Activated naive CD8-positive, alpha-beta T cell treated with anti-CD3 and anti-CD28 coated beads, Interleukin-2, amount 50 U/mL, for 24 hours (primary cell): ENCODE measurements around the gene SPRR1A.

Source experiments
- ATAC-seq: fragments of 150-1000 bp; cut with Tn5 transposase; one replicate; pipeline ENCODE4 v1.10.0; 2021
- DNase-seq: peaks from one replicate; pipeline ENCODE4 v3.0.0; 2021
- H3K27ac Mint-ChIP-seq: one replicate; pipeline ENCODE4 v1.8.0; 2021; ENCODE audit warnings: mild to moderate bottlenecking, mixed read lengths
- H3K27me3 Mint-ChIP-seq: one replicate; pipeline ENCODE4 v1.8.0; 2021; ENCODE audit warnings: mixed read lengths
- H3K36me3 Mint-ChIP-seq: one replicate; pipeline ENCODE4 v1.8.0; 2021; ENCODE audit warnings: low read depth, mixed read lengths
- H3K4me1 Mint-ChIP-seq: one replicate; pipeline ENCODE4 v1.8.0; 2021; ENCODE audit warnings: mixed read lengths
- H3K4me3 Mint-ChIP-seq: one replicate; pipeline ENCODE4 v1.8.0; 2021; ENCODE audit warnings: mild to moderate bottlenecking, moderate library complexity, mixed read lengths
- H3K9me3 Mint-ChIP-seq: one replicate; pipeline ENCODE4 v1.8.0; 2021; ENCODE audit warnings: mixed read lengths

The SPRR1A gene

GRCh38 chr1:152962876-152963415 lies 20.9 kb upstream of the SPRR1A start:
- DNase-seq (no peak), ATAC-seq (no peak)
- Mint-ChIP-seq H3K9me3 (no peaks in the 10 kb centered on the region), H3K27me3 (peaks cover 6% of the 10 kb centered on the region), H3K4me1 (no peaks in the 10 kb centered on the region), H3K27ac (no peak overlapping the region), H3K4me3 (no peak overlapping the region), H3K36me3 (no peaks in the 10 kb centered on the region)

GRCh38 chr1:152964536-152964935 lies 19.3 kb upstream of the SPRR1A start:
- no peak for ATAC-seq
- H3K27ac Mint-ChIP-seq = no peak overlapping the region
- peaks cover 6% of the 10 kb centered on the region for H3K27me3 Mint-ChIP-seq
- no peaks in the 10 kb centered on the region for H3K9me3 Mint-ChIP-seq
- no peak for DNase-seq
- no peak overlapping the region for H3K4me3 Mint-ChIP-seq
- H3K36me3 Mint-ChIP-seq = no peaks in the 10 kb centered on the region
- H3K4me1 Mint-ChIP-seq = no peaks in the 10 kb centered on the region

GRCh38 chr1:152965853-152966252 lies 18.0 kb upstream of the SPRR1A start:
- Mint-ChIP-seq H3K9me3 (no peaks in the 10 kb centered on the region), H3K27me3 (peaks cover 6% of the 10 kb centered on the region), H3K4me3 (no peak overlapping the region), H3K4me1 (no peaks in the 10 kb centered on the region), H3K36me3 (no peaks in the 10 kb centered on the region), H3K27ac (no peak overlapping the region)
- ATAC-seq (no peak), DNase-seq (no peak)

- H3K9me3 Mint-ChIP-seq = no peaks in the 10 kb centered on the region
Observed at GRCh38 chr1:152967201-152967600, 16.7 kb upstream of the SPRR1A start.

GRCh38 chr1:152968248-152968647 lies 15.6 kb upstream of the SPRR1A start:
- no peak for ATAC-seq
- H3K36me3 Mint-ChIP-seq = no peaks in the 10 kb centered on the region
- no peak overlapping the region for H3K4me3 Mint-ChIP-seq
- no peak overlapping the region for H3K27ac Mint-ChIP-seq
- peaks cover 6% of the 10 kb centered on the region for H3K27me3 Mint-ChIP-seq
- no peaks in the 10 kb centered on the region for H3K4me1 Mint-ChIP-seq
- no peaks in the 10 kb centered on the region for H3K9me3 Mint-ChIP-seq
- DNase-seq = no peak

More at GRCh38 chr1:152967201-152967600, 16.7 kb upstream of the SPRR1A start:
- H3K36me3 Mint-ChIP-seq = no peaks in the 10 kb centered on the region
- no peaks in the 10 kb centered on the region for H3K4me1 Mint-ChIP-seq
- ATAC-seq (no peak), DNase-seq (no peak)
- no peak overlapping the region for H3K27ac Mint-ChIP-seq
- H3K27me3 Mint-ChIP-seq = peaks cover 6% of the 10 kb centered on the region
- no peak overlapping the region for H3K4me3 Mint-ChIP-seq

- no peaks in the 10 kb centered on the region for H3K4me1 Mint-ChIP-seq
- DNase-seq = no peak
- no peak overlapping the region for H3K4me3 Mint-ChIP-seq
- H3K9me3 Mint-ChIP-seq = no peaks in the 10 kb centered on the region
- no peak overlapping the region for H3K27ac Mint-ChIP-seq
- peaks cover 6% of the 10 kb centered on the region for H3K27me3 Mint-ChIP-seq
- no peaks in the 10 kb centered on the region for H3K36me3 Mint-ChIP-seq
- no peak for ATAC-seq
Observed at GRCh38 chr1:152969036-152969435, 14.8 kb upstream of the SPRR1A start.

- no peak for DNase-seq
- Mint-ChIP-seq H3K4me3 (no peak within 1 kb of the TSS), H3K36me3 (no peaks in the 10 kb centered on the region), H3K27ac (no peak within 1 kb of the TSS), H3K4me1 (no peaks in the 10 kb centered on the region), H3K9me3 (no peaks in the 10 kb centered on the region), H3K27me3 (peaks cover 13% of the 10 kb centered on the region)
- no peak for ATAC-seq
Observed at GRCh38 chr1:152970495-152970894, 13.4 kb upstream of the SPRR1A start, which contains the start of gene SPRR4. Gene SPRR4, plus strand, starts transcription at chr1:152970648. Its CDS starts 1,243 bp downstream, at chr1:152971891.

- no peaks in the 10 kb centered on the region for H3K9me3 Mint-ChIP-seq
- no peak for DNase-seq
- H3K27me3 Mint-ChIP-seq = peaks cover 12% of the 10 kb centered on the region
- no peaks in the 10 kb centered on the region for H3K4me1 Mint-ChIP-seq
- H3K36me3 Mint-ChIP-seq = no peaks in the 10 kb centered on the region
- H3K4me3 Mint-ChIP-seq = no peak overlapping the region
- H3K27ac Mint-ChIP-seq = no peak overlapping the region
- no peak for ATAC-seq
Observed at GRCh38 chr1:152972196-152972886, 11.5 kb upstream of the SPRR1A start.

GRCh38 chr1:152976688-152977087 lies 7.2 kb upstream of the SPRR1A start:
- H3K9me3 Mint-ChIP-seq = no peaks in the 10 kb centered on the region
- H3K36me3 Mint-ChIP-seq = no peaks in the 10 kb centered on the region
- ATAC-seq (no peak), DNase-seq (no peak)
- H3K27me3 Mint-ChIP-seq = peaks cover 23% of the 10 kb centered on the region
- H3K27ac Mint-ChIP-seq = no peak overlapping the region
- H3K4me1 Mint-ChIP-seq = no peaks in the 10 kb centered on the region
- H3K4me3 Mint-ChIP-seq = no peak overlapping the region

GRCh38 chr1:152977614-152978013 lies 6.3 kb upstream of the SPRR1A start:
- Mint-ChIP-seq H3K9me3 (no peaks in the 10 kb centered on the region), H3K27ac (no peak overlapping the region), H3K27me3 (peaks cover 23% of the 10 kb centered on the region), H3K36me3 (no peaks in the 10 kb centered on the region), H3K4me3 (no peak overlapping the region), H3K4me1 (no peaks in the 10 kb centered on the region)
- DNase-seq (no peak), ATAC-seq (no peak)

GRCh38 chr1:152980676-152981075 lies 3.2 kb upstream of the SPRR1A start:
- DNase-seq (no peak), ATAC-seq (no peak)
- Mint-ChIP-seq H3K9me3 (no peaks in the 10 kb centered on the region), H3K4me3 (no peak overlapping the region), H3K36me3 (no peaks in the 10 kb centered on the region), H3K27ac (no peak overlapping the region), H3K27me3 (peaks cover 19% of the 10 kb centered on the region), H3K4me1 (no peaks in the 10 kb centered on the region)

GRCh38 chr1:152981146-152981871 lies 2.6 kb upstream of the SPRR1A start:
- peaks cover 20% of the 10 kb centered on the region for H3K27me3 Mint-ChIP-seq
- H3K36me3 Mint-ChIP-seq = no peaks in the 10 kb centered on the region
- ATAC-seq = no peak
- no peak for DNase-seq
- no peaks in the 10 kb centered on the region for H3K9me3 Mint-ChIP-seq
- no peak overlapping the region for H3K4me3 Mint-ChIP-seq
- no peaks in the 10 kb centered on the region for H3K4me1 Mint-ChIP-seq
- H3K27ac Mint-ChIP-seq = no peak overlapping the region

- Mint-ChIP-seq H3K9me3 (no peaks in the 10 kb centered on the region), H3K4me1 (no peaks in the 10 kb centered on the region), H3K27me3 (peaks cover 19% of the 10 kb centered on the region), H3K36me3 (no peaks in the 10 kb centered on the region), H3K27ac (no peak overlapping the region), H3K4me3 (no peak overlapping the region)
- no peak for DNase-seq
- no peak for ATAC-seq
Observed at GRCh38 chr1:152982076-152982475, 1.8 kb upstream of the SPRR1A start.

GRCh38 chr1:152983234-152983633 lies 647 bp upstream of the SPRR1A start:
- ATAC-seq = no peak
- no peak overlapping the region for H3K4me3 Mint-ChIP-seq
- no peak overlapping the region for H3K27ac Mint-ChIP-seq
- H3K36me3 Mint-ChIP-seq = no peaks in the 10 kb centered on the region
- H3K4me1 Mint-ChIP-seq = no peaks in the 10 kb centered on the region
- H3K27me3 Mint-ChIP-seq = peaks cover 19% of the 10 kb centered on the region
- H3K9me3 Mint-ChIP-seq = no peaks in the 10 kb centered on the region
- DNase-seq = no peak

- Mint-ChIP-seq H3K4me3 (no peak overlapping the region), H3K36me3 (no peaks in the 10 kb centered on the region), H3K9me3 (no peaks in the 10 kb centered on the region), H3K27me3 (peaks cover 13% of the 10 kb centered on the region), H3K4me1 (no peaks in the 10 kb centered on the region), H3K27ac (no peak overlapping the region)
- ATAC-seq (no peak), DNase-seq (no peak)
Observed at GRCh38 chr1:152986578-152986977, 2.7 kb downstream of the SPRR1A start.
